ENCODE results near the gene KLHL18.

GRCh38 chr3:47295322-47295721 is 12.6 kb downstream of the KLHL18 start:
- TF ChIP-seq, protein P1, sequence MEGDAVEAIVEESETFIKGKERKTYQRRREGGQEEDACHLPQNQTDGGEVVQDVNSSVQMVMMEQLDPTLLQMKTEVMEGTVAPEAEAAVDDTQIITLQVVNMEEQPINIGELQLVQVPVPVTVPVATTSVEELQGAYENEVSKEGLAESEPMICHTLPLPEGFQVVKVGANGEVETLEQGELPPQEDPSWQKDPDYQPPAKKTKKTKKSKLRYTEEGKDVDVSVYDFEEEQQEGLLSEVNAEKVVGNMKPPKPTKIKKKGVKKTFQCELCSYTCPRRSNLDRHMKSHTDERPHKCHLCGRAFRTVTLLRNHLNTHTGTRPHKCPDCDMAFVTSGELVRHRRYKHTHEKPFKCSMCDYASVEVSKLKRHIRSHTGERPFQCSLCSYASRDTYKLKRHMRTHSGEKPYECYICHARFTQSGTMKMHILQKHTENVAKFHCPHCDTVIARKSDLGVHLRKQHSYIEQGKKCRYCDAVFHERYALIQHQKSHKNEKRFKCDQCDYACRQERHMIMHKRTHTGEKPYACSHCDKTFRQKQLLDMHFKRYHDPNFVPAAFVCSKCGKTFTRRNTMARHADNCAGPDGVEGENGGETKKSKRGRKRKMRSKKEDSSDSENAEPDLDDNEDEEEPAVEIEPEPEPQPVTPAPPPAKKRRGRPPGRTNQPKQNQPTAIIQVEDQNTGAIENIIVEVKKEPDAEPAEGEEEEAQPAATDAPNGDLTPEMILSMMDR (IDR thresholded peaks at IDR 0.05) = no peak
- no peak for TF ChIP-seq EP300 (IDR thresholded peaks at IDR 0.05)

Measured in sigmoid colon (tissue), 4 donors.